Right lobe of liver (tissue), 4 donors: ENCODE results near the gene DGKI.

Source experiments
- POLR2A ChIP-seq: fragments of 450-650 bp; IDR thresholded peaks from one replicate; pipeline ENCODE4 v1.6.1; 2017; ENCODE audit warnings: antibody characterized with exemption, mild to moderate bottlenecking
- TF ChIP-seq, protein P1 (sequence below), 4 donors: fragments of 200-600 bp in 3 of 4; fragments of 450-650 bp in 1 of 4; IDR thresholded peaks; one replicate each; pipeline versions ENCODE4 v1.5.1 to v1.8.0; 2016 to 2022; ENCODE audit warnings: antibody characterized with exemption in 4 of 4, mild to moderate bottlenecking in 2 of 4
- donor health status: DM: no; HTN: no; CAD: no.
- donor health status: DM: no; HTN: no; CAD: no.
- donor health status: DM: no; HTN: yes; CAD: no.

DNA sequence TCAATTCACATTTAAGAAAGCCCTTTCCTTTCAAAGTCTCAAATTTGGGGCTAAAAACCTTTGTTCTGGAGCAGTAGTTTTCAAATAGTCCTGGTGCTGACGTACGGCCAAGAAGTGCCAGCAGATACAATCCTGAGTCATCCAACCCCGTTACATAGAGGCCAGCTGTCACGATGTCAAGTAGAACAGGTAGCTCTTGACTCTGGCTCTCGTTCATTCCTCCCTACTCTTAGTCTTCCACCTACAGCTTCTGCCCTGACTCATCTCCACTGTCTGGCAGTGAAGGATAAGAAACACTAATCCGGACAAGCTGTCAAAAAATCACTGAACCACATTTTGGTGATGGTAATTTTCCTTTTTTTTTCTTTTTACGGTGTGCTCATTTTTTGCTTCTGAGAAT, 370.8 kb downstream of the DGKI start:
- TF ChIP-seq, protein P1, sequence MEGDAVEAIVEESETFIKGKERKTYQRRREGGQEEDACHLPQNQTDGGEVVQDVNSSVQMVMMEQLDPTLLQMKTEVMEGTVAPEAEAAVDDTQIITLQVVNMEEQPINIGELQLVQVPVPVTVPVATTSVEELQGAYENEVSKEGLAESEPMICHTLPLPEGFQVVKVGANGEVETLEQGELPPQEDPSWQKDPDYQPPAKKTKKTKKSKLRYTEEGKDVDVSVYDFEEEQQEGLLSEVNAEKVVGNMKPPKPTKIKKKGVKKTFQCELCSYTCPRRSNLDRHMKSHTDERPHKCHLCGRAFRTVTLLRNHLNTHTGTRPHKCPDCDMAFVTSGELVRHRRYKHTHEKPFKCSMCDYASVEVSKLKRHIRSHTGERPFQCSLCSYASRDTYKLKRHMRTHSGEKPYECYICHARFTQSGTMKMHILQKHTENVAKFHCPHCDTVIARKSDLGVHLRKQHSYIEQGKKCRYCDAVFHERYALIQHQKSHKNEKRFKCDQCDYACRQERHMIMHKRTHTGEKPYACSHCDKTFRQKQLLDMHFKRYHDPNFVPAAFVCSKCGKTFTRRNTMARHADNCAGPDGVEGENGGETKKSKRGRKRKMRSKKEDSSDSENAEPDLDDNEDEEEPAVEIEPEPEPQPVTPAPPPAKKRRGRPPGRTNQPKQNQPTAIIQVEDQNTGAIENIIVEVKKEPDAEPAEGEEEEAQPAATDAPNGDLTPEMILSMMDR (IDR thresholded peaks at IDR 0.05), result no peak
- TF ChIP-seq POLR2A, result no peak
